NCI-H1092 treated with DMSO at 0.1 percent for 48 hours (cell line): Measurements from ENCODE around the gene ULBP2.
"Not testable (repeated sequence)": the region's sequence is repeated elsewhere in the genome, so short reads cannot be mapped to it uniquely, and the experiment has no call there.

Experiments used
- DNase-seq: peaks from one replicate; lab custom pipeline; 2025; lab: John Stamatoyannopoulos, UW

ULBP2 gene

DNA sequence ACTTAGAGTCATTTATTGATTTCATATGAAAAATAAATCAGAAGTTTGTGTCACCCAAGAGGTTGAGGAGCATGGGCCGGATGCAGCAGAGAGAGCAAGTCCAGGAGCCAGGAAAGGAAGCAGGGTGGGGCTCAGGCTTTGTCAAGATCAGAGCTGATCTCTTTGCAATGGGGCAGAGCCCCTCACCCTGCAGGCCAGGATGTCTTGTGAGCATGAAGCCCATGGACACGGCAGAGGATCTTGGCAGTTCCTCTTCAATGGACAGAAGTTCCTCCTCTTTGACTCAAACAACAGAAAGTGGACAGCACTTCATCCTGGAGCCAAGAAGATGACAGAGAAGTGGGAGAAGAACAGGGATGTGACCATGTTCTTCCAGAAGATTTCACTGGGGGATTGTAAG is 27.1 kb downstream of the ULBP2 start:
- not testable (repeated sequence) for DNase-seq

DNA sequence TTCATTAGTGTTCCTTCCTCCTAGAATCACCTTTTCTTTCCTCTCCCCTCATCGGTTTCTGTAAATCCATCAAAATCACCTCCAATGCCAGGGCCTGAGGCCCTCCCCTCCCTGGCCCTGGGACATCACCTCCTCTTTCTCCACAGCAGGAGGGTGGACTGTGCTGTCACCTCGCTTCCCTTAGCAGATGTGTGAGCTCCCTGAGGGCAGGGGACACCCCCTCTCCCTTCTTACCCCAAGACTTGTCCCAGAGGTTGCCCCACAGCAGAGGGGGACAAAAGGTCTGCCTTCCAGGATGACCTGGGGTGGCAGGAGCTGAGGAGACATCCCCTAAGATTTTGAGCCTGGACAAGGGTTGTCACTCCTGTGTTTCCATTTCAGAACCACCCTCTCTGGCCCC is 27.8 kb downstream of the ULBP2 start:
- DNase-seq: no peak

DNA sequence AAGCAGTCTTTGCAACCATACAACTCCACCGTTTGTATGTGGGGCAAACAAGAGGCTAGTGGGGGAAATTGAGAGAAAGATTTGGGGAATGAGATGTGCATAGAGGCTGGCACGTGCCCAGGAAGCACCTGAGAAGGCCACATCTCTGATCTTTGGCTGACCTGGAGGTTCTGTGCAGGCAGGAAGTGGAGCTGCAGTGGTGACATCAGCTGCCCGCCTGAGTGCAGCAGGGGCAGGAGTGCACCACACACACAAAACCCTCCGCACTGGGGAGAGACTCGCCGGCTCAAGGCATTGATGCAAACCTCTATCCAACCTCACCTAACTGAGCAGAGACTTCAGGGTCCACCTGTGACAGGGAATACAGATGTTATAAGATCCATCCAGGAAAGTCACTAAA is 32.6 kb downstream of the ULBP2 start:
- not testable (repeated sequence) for DNase-seq

DNA sequence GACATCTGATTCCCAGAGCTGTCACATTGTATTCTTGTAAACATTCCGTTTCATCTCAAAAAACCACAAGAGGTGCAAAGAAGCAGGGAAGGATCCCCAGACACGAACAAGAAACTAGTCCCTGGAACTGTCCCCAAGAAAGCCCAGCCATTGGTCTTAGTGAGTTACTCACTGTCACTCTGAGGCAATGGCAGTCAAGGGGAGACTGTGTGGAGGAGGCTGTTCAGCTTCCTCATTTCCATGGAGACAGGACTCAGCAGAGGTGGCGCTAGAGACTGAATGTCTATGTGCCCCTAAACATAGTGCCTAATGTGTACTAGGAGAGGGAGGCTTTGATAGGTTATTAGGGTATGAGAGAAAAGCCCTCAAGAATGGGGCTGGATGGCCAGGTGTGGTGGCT is 33.0 kb downstream of the ULBP2 start:
- DNase-seq: no peak

GRCh38 chr6:149975400-149975799 is 33.6 kb downstream of the ULBP2 start:
- DNase-seq: no peak

- DNase-seq: no peak
Observed at GRCh38 chr6:149977221-149977620, 35.4 kb downstream of the ULBP2 start.

- DNase-seq: no peak
Observed at GRCh38 chr6:149978610-149979009, 36.8 kb downstream of the ULBP2 start.

GRCh38 chr6:149979293-149979692 is 37.5 kb downstream of the ULBP2 start:
- DNase-seq: no peak

DNA sequence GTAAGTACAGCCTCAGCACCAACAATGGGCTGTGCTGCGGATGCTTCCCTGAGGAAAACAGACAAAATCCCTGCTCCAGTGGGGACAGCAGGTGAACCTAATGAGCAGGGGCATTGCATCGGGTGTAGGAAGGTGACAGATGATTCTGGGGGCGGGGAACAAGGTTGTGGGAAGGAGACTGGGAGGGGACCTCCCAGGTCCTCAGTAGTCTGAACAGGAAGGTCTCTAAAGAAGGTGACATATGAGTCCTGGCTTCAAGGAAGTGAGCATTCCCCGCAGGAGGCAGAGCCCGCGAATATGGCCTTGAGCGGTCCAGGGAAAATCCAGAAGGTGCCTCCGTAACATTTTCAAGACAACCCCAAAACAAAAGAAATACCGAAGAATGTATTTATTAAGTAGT is 41.3 kb downstream of the ULBP2 start:
- no peak for DNase-seq

DNA sequence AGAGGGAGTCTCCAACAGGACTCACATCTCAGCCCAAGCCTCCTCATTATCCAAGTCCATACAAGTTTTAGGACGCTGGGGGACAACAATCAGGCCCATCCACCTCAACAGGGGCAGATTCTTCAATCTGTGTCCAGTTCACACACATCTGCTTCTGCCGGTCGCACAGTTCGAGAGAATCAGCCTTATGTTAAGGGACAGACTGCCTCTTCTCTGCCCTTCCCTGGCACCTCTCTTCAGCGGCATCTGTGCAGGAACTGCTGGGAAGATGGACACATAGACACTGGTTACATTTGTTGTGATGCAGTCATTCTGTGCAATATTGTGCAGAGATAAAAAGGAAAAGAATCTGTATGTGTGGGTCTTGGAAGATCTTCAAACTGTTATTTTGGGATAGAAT is 43.0 kb downstream of the ULBP2 start:
- no peak for DNase-seq

GRCh38 chr6:149985481-149985937 is 43.7 kb downstream of the ULBP2 start:
- no peak for DNase-seq

GRCh38 chr6:149987602-149988107 is 45.8 kb downstream of the ULBP2 start:
- DNase-seq: no peak

DNA sequence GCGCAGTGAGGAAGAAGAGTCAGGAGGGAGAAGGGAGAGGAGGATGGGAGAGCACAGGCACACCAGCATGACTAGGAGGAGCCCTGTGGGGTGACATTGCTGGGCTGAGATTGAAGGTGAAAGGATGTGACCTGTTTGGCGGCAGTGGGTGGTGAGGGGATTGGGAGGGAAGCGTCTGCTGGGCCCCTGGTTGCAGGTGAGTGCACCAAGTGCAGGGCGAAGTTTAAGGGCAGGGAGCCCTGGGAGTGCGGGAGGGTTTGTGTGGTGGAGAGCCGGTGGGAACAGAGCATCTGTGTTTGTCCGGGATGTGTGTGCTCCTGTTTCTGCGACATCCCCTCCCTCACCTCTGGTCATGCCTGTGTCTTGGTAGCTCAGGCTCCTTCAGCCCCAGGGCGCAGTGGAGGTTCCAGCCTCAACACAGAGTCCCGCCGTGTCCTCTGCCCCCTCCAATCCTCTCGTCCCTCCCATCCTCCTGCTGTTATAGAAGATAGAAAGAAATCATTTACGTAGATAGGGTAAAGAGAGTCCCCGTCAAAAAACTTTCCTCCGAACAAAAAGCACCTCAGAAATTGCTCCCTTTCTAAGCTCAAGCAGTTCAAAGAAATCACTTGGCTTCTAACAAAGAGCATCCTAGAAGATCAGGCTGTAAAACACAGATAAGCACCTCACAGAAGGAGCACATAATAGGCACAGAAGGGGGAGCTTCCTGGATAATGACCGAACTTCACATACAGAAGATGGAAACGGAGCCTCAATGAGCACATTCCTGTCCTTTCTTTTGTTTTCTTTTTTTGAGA is 46.9 kb downstream of the ULBP2 start:
- no peak for DNase-seq

DNA sequence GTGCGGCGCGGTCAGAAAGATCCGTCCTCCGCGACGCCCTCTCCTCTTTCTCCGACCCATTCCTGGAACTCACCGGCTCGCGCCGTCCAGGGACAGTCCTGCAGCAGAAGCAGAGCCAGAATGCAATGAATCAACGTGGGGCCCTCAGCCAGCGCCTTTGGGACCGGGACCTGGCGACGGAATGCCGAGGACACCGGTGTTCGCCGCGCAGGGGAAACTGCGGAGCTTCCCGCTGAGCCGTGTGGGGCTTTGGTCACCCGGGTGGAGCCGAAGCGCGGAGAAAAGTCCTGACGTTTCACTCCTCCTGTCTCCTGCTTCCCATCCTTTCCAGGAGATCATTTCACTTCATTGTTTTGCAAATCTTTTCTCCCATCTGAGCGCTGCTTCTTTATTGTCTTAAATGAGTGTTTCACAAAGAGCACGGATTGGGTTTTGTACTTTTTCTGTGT is 48.4 kb downstream of the ULBP2 start:
- no peak for DNase-seq

DNA sequence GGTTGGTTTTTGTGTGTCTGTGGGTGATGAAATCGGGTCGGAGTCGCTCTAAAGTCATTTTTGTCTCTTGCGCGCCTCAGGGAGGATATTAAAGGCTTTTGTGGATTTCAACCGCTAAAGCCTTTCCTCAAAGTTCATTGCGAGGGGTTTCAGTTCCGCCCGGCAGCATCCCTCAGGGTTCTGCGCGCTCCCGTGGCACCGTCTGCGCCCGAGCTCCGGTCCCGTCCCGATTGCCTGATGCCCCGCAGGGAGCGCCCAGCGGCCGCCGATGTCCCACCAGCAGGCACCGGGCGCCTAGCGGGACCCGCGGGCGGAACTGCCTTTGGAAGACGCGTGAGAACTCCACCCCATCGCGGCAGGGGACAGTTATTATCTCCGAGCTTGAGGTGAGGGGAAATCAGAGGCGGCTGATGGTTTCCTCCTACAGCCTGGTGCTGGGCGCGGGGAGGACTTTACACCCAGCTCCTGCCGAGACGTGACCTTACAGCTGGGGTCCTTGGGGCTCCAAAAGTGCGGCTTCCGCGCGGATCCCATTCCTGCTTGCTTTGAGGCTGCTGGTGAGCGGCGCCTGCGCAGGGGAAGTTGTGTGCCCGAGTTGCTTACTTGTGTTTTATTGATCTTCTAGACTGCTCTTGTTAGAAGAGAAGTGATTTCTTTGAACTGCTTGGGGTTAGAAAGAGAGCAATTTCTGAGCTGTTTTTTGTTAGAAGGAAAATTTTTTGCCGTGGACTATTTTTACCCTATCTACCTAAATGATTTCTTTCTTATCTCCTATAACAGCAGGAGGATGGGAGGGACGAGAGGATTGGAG is 49.1 kb downstream of the ULBP2 start:
- DNase-seq: no peak

GRCh38 chr6:149991472-149991795 is 49.6 kb downstream of the ULBP2 start:
- not testable (repeated sequence) for DNase-seq

DNA sequence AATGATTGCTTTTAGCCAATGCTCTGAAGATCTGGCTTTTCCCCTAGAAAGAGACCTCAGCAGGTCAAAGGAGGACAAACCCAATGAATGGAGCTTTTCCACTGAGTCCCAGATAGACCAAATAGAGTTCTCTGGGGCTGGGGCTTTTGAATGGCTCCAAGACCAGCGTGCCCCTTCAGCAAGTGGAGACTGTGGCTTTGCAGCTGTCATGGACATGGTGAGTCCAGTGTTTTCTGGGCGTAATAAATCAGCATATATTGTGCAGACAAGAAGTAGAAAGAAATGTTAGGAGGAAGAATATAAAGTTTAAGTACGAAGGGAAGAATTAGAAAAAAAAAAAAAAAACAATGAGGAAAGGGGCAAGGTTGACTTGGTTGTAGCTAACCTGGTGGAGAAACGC is 50.0 kb downstream of the ULBP2 start:
- DNase-seq: no peak

DNA sequence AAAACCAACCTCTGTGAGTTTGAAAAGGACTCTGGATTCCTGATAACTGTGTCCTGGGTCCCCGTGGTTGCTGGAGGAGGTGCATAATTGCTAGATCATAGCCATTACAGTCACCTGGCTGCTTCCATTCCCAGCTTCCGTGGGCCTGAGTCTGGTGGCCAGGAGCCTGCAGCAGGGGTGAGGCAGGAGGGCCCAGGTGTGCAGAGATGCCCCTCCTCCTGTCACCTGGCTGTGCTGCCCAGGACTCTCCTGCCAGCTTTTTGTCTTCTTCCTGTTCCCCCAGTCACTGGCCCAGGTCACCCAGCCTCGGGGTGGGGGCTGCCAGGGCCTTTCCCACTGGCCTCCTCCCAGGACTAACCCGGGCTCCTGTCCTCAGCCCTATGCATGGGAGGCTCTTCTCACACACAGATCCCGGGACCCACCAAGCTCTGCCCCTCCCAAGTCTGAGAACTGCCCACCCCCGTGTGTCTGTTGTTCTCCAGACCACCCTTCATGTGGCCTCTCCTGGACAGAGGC is 53.5 kb downstream of the ULBP2 start:
- no peak for DNase-seq

DNA sequence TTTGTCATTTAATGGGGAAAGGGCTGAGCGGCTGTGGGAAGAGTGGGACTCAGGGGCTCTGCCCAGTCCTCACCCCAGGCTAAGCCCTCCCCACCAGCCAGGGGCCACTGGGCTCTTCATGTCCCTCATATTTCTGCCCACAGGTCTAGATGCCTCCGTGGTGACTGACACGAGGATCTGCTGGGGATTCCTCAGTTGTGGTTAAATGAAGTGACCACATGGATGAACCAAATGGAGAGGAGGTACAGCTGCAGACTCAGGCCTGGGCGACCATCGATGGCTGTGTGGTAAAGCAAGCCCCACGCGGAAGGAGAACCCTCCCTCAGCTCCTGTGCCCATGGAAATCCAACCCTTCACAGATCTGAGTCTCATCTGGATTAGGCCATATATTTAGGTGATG is 54.2 kb downstream of the ULBP2 start:
- DNase-seq: no peak
